OCI-LY3 (cell line): Measurements from ENCODE around the gene KLHL30.

Source experiments
- EZH2phosphoT487 ChIP-seq: fragments of 200-600 bp; shearing (Covaris generic); IDR thresholded peaks from 2 replicates; pipeline ENCODE4 v1.6.1; 2018; ENCODE audit warnings: antibody characterized with exemption, mixed run types, low read depth
- TF ChIP-seq, protein P1 (sequence below): fragments of 200-600, 300-600 bp; sonication (generic); IDR thresholded peaks from 2 replicates; pipeline ENCODE4 v1.5.1; 2014; ENCODE audit warnings: antibody characterized with exemption, low read length, low read depth

DNA sequence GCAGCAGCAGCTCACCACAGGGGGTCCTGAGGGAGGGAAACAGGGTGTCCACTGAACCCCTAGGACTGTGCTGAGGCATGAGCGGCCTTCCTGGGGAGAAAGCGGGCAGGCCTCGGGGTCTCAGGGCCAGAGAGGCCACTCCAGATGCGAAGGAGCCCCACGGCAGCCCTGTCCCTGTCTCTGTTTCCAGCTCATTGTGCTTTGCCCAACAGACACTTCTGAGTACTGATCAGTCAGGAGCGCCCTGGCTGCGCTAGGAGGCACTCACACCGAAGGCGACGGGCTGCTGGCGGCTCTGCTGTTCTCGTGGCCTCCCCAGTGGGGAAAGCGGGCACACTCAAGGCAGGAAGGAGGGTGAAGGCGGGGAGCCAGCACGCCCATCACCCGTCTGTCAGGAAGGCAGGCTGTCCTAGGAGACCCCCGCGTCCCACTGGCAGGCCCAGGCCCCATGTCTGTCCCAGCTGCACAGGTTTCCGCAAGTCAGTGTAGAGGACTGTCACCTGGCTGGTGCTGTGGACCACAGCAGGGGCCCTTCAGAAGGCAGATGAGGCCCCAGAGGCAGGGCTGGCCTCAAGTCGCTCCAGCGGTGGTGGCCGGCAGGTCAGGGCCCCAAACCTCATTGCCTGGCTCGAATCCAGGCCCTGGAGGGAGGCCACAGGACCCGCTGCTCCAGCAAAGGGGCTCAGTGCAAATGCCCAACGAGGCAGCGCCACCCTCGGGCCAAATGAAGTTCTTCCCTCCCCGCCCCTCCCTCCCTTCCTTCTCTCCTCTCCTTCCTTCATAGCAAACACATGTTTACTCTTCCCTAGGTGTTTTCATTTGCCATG, 31.6 kb upstream of the KLHL30 start:
- TF ChIP-seq, protein P1, sequence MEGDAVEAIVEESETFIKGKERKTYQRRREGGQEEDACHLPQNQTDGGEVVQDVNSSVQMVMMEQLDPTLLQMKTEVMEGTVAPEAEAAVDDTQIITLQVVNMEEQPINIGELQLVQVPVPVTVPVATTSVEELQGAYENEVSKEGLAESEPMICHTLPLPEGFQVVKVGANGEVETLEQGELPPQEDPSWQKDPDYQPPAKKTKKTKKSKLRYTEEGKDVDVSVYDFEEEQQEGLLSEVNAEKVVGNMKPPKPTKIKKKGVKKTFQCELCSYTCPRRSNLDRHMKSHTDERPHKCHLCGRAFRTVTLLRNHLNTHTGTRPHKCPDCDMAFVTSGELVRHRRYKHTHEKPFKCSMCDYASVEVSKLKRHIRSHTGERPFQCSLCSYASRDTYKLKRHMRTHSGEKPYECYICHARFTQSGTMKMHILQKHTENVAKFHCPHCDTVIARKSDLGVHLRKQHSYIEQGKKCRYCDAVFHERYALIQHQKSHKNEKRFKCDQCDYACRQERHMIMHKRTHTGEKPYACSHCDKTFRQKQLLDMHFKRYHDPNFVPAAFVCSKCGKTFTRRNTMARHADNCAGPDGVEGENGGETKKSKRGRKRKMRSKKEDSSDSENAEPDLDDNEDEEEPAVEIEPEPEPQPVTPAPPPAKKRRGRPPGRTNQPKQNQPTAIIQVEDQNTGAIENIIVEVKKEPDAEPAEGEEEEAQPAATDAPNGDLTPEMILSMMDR = peak; percentile 47
- TF ChIP-seq EZH2phosphoT487 = no peak
